ENCODE data around the gene MRPL39. TPM values are rescaled to one million over a fixed set of nuclear protein-coding genes. Genes with fewer than 3 reads are reported as not detected.
A peak's percentile ranks its signal among the peaks of the same experiment; 100 is the strongest.

Gene MRPL39
- total RNA-seq, 2 donors from 2014 or later = 37.8 to 39.9 TPM

- intact Hi-C loops (cut with DNase I) = no loop called here
- DNase-seq (no peak), ATAC-seq (no peak)
Observed at GRCh38 chr21:25625036-25625435, 17.8 kb upstream of the MRPL39 start.

DNA sequence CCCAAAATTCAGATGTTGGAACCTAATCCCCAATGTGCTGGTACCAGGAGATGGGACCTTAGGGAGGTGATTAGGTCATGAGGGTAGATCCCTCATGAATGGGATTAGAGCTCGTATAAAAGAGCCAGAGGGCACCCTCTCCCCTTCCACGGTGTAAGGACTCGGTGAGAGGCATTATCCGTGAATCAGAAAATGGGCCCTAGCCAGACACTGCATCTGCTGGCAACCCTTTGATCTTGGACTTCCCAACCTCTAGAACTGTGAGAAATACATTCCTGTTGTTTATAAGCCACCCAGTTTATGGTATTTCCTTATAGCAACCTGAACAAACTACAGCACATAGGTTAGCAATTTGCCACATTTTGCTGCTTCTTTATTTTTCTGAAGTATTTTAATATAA, 17.2 kb upstream of the MRPL39 start:
- intact Hi-C loops (cut with DNase I) = no loop called here
- no peak for ATAC-seq
- no peak for DNase-seq

DNA sequence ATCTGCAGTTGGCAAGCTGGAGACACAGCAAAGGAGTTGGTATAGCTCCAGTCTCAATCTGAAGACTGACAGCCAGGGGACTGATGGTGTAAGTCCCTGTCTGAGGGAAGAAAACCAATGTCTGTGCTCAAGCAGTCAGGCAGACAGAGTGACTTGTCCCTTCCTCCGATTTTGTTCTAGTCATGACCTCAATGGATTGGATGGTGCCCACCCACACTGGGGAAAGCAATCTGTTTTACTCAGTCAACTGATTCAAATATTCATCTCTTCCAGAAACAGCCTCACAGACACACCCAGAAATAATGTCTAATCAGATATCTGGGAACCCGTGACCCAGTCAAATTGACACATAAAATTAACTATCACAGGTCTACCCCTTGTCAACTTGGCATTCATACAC, 11.9 kb upstream of the MRPL39 start:
- no peak for DNase-seq
- no peak for ATAC-seq
- intact Hi-C loops (cut with DNase I) = no loop called here

GRCh38 chr21:25615880-25616279, 8.6 kb upstream of the MRPL39 start:
- no peak for DNase-seq
- peak in 1 of 2 donors; percentile 65 for ATAC-seq
- intact Hi-C loops (cut with DNase I) = no loop called here

- ATAC-seq = no peak
- no peak for DNase-seq
- intact Hi-C loops (cut with DNase I) = no loop called here
Observed at GRCh38 chr21:25614441-25614840, 7.2 kb upstream of the MRPL39 start.

DNA sequence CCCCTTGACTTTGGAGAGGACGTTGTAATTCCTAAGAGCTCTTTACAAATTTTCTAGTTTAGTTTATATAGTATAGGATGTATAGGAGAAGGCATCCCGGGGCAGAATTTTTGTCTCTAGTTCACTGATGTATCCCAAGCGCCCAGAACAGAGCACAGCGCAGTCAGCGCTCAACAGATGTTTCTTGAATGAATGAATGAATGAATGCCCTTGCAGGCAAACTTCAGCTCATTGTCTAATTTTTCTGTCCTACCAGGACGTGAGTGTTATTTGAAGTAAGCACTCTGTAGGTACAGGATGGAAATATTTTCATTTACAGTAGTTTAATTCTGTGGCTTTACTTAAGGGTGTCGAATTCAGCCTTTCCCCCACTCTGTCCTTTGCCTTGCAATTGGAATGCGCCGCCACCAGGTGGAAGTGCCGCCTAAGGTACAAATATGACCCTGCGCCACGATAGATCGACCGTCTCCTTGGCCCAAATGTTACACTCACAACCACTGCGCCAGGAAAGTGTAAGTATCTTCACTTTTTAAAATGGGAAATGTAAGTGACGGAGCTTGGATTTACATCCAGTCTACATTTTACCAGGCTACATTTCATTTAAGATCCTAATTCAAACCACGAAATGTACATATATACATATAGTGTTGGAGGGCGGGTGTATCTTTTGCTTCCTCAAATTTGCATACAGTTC, 910 bp upstream of the MRPL39 start:
- peak; percentile 96 for ATAC-seq
- intact Hi-C loops (cut with DNase I) = loop anchor here (1.0 to 5.0 kb wide), 4 partner anchors 34 to 194 kb away; no protein-coding TSS in a partner anchor
- peak; percentile 83 for DNase-seq

GRCh38 chr21:25589887-25590286, 17.4 kb downstream of the MRPL39 start:
- intact Hi-C loops (cut with DNase I) = no loop called here

GRCh38 chr21:25586791-25587190, 20.5 kb downstream of the MRPL39 start:
- ATAC-seq (no peak), DNase-seq (no peak)
- intact Hi-C loops (cut with DNase I) = no loop called here

More at GRCh38 chr21:25589887-25590286, 17.4 kb downstream of the MRPL39 start:
- DNase-seq (no peak), ATAC-seq (no peak)

GRCh38 chr21:25586326-25586725, 21.0 kb downstream of the MRPL39 start:
- DNase-seq (no peak), ATAC-seq (no peak)
- intact Hi-C loops (cut with DNase I) = no loop called here

GRCh38 chr21:25584833-25585676, 22.2 kb downstream of the MRPL39 start:
- ATAC-seq = peak in 1 of 2 donors; percentile 53
- DNase-seq = no peak
- intact Hi-C loops (cut with DNase I) = no loop called here

DNA sequence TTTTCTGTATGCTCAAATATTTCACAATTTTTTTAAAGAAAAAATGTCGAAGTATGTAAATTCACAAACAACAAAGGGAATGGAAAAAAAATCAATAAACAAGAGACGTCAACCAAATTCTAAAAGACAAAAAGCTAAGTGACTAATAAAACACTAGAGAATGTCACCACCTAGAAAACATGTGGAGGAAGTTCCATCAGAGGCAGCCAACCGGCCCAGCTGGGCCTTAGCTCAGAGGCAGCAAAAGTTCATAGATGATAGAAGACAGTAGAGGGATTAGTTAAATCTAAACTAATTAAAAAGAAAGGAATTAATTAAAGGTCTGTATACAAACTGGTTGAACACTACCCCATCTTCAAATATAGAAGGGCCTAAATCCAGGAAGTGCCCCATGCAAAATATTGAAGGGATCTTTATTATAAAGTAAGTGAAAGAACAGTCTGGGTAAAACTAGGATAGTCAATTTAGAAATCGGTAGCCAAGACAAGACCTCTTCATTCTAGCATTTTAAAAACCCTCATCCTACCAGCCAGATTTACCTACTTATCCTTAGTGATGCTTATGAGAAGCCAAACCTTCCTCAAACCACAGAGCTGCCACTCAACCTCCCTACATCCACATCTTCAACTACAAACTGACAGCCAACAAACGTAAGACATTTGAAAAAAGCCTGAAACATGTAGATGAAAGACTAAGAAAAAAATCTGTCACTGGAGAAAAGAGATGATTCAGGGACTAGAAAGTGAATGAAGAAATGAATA, 23.7 kb downstream of the MRPL39 start:
- ATAC-seq = no peak
- DNase-seq = no peak
- intact Hi-C loops (cut with DNase I) = no loop called here

DNA sequence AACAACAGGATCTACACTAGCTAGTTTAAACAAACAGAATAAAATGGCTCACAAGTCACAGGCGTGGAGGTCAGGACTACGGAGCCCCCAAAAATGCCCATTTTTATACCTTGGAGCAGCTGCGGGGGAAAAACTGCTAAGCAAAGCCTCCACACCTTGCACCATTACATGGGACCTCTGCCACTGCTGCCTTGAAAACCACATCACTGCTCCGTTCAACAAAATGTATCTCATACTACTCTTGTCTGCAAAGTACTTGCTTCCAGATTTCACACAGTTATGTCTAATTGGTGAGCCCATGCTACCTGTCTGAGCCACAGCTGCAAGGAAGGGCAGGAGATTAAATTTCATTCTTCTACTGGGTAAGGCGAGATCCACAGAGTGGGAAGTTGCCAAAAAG, 24.4 kb downstream of the MRPL39 start:
- DNase-seq (no peak), ATAC-seq (no peak)
- intact Hi-C loops (cut with DNase I) = no loop called here

- no peak for ATAC-seq
- no peak for DNase-seq
- intact Hi-C loops (cut with DNase I) = no loop called here
Observed at GRCh38 chr21:25582164-25582790, 25.0 kb downstream of the MRPL39 start.

GRCh38 chr21:25581582-25581981, 25.7 kb downstream of the MRPL39 start:
- intact Hi-C loops (cut with DNase I) = no loop called here
- DNase-seq (no peak), ATAC-seq (no peak)

- DNase-seq (no peak), ATAC-seq (no peak)
- intact Hi-C loops (cut with DNase I) = no loop called here
Observed at GRCh38 chr21:25580912-25581260, 26.4 kb downstream of the MRPL39 start.

DNA sequence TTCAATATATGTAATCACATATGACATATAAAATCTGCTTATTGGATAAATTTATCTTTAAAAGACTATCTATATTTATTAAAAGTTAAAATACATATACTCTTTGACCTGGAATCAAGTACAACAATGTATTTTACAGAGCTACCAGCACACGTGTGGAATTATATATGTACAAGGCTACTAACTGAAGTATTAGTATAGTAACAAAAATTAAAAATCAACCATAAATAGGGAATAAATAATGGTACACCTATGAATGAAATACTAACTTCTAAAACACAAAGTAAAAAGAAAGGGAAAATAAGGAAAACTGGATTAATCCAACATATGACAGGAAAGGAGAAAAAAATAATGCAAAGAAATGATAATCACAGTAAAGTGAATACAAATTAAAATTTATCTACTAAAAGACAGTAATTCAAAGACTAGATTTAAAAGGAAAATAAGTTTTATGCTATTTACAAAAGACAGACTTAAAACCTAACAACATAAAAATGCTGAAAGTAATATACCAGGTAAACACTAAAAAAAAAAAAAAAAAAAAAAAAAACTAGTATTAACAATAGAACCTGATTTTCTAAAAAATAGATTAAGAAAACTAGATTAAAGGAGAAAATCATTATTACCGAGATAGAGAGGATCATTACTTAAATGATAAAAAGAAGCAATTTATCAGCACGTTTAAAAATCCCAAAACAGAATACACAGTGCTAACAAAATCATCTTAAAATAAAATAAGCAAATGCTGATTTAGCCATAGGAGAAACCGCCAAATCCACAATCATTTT, 27.9 kb downstream of the MRPL39 start:
- DNase-seq (no peak), ATAC-seq (no peak)
- intact Hi-C loops (cut with DNase I) = no loop called here

GRCh38 chr21:25578056-25578961, 29.0 kb downstream of the MRPL39 start:
- ATAC-seq = no peak
- no peak for DNase-seq
- intact Hi-C loops (cut with DNase I) = no loop called here
